Testis (tissue), 3 donors: Measurements from ENCODE around the gene UNC13D. TPM values are rescaled to one million over a fixed set of nuclear protein-coding genes. Genes with fewer than 3 reads are reported as not detected.

Experiments
- DNase-seq: peaks from one replicate; pipeline ENCODE4 v3.0.0-alpha.2; 2019
- H3K27ac ChIP-seq, 2 donors: fragments of 200-600 bp; sonication (generic); one replicate each; pipeline ENCODE4 v1.5.1; 2019
- H3K27me3 ChIP-seq: fragments of 200-600 bp; sonication (generic); one replicate; pipeline ENCODE4 v1.5.1; 2019
- H3K36me3 ChIP-seq: fragments of 200-600 bp; sonication (generic); one replicate; pipeline ENCODE4 v1.5.1; 2017; ENCODE audit warnings: low read depth; ENCODE audit errors: missing control alignments
- H3K4me1 ChIP-seq: fragments of 200-600 bp; sonication (generic); one replicate; pipeline ENCODE4 v1.5.1; 2019
- H3K4me3 ChIP-seq, 2 donors: fragments of 200-600 bp; sonication (generic); one replicate each; pipeline ENCODE4 v1.5.1; 2017 to 2019
- H3K9me3 ChIP-seq: fragments of 200-600 bp; sonication (generic); one replicate; pipeline ENCODE4 v1.5.1; 2017
- POLR2A ChIP-seq: fragments of 450-650 bp; IDR thresholded peaks from one replicate; pipeline ENCODE4 v1.6.1; 2017; ENCODE audit warnings: antibody characterized with exemption, mild to moderate bottlenecking, moderate library complexity
- WGBS, 2 donors: methylation state at CpG; one replicate each; pipeline ENCODE4 v1.1.5; 2018; 5-methylcytosine and 5-hydroxymethylcytosine counted together
- intact Hi-C: fragments of 100-400 bp; cut with DNase I; formaldehyde crosslinking; loops from one replicate; pipeline ENCODE4 v1.15.1; 2023; ENCODE audit warnings: low total_unique reads
- polyA plus RNA-seq: library from polyadenylated mRNA; stranded (reverse); fragments of 350-450 nt; fragmentation: Illumina TruSeq; extraction: RNeasy Lipid Tissue Mini Kit (QIAGEN cat#74804); gene quantifications from one replicate; pipeline ENCODE4 v1.2.3, GENCODE V29; 2014; ENCODE audit warnings: low read depth, low replicate concordance; ENCODE audit not compliant: insufficient read depth
- total RNA-seq, 2 donors: library from RNA; depleted of rRNA; stranded (reverse); fragments of >200 nt; gene quantifications; one replicate each; pipeline ENCODE4 v1.2.3, GENCODE V29; 2016
- TF ChIP-seq, protein P1 (sequence below), 3 experiments: fragments of 450-650 bp in 2 of 3; fragments of 200-600 bp in 1 of 3; sonication (generic) in 1 of 3; IDR thresholded peaks; one replicate each; pipeline ENCODE4 v1.5.1; 2016 to 2019; ENCODE audit warnings: antibody characterized with exemption in 3 of 3, mild to moderate bottlenecking in 2 of 3, moderate library complexity in 1 of 3

UNC13D gene
- total and polyA plus RNA-seq, 3 donors from 2014 or later, result 10.2 to 20.4 (median 15.0) TPM

DNA sequence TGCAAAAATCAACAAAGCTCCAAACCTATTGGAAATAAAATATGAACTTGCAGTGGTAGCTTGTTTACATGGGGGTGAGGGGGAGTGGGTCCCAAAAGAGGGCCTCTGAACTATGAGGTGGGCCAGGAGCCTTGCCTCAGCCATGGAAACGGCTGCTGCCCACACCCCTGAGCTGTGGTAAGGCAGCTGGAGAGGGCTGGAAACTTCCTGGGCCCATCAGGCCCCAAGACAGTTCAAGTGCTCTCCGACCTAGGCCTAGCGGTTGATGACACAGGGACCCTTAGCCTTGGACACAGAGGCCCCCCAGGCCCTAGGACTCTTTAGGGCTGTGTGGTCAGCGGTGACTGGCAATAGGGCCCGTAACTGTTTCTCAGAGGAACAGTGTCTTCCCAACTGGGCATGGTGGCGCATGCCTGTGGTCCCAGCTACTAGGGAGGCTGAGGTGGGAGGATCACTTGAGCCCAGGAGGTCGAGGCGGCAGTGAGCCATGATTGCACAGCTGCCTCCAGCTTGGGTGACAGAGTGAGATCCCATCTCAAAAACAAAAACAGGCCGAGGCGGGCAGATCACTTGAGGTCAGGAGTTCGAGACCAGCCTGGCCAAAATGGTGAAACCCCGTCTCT is 18.3 kb downstream of the UNC13D start:
- H3K4me1 ChIP-seq, result peaks cover 30% of the 10 kb centered on the region
- no peaks in the 10 kb centered on the region for H3K27me3 ChIP-seq
- no peak for DNase-seq
- no peak for TF ChIP-seq POLR2A
- TF ChIP-seq, protein P1, sequence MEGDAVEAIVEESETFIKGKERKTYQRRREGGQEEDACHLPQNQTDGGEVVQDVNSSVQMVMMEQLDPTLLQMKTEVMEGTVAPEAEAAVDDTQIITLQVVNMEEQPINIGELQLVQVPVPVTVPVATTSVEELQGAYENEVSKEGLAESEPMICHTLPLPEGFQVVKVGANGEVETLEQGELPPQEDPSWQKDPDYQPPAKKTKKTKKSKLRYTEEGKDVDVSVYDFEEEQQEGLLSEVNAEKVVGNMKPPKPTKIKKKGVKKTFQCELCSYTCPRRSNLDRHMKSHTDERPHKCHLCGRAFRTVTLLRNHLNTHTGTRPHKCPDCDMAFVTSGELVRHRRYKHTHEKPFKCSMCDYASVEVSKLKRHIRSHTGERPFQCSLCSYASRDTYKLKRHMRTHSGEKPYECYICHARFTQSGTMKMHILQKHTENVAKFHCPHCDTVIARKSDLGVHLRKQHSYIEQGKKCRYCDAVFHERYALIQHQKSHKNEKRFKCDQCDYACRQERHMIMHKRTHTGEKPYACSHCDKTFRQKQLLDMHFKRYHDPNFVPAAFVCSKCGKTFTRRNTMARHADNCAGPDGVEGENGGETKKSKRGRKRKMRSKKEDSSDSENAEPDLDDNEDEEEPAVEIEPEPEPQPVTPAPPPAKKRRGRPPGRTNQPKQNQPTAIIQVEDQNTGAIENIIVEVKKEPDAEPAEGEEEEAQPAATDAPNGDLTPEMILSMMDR (IDR thresholded peaks at IDR 0.05), result no peak
- intact Hi-C loops, result no loop called here
- H3K27ac ChIP-seq, result peak overlapping the region; percentile 47 to 76
- H3K36me3 ChIP-seq, result no peaks in the 10 kb centered on the region
- no peak overlapping the region for H3K4me3 ChIP-seq
- H3K9me3 ChIP-seq, result no peaks in the 10 kb centered on the region
- 76 to 88% methylated on average over 7 to 12 of the region's 12 CpGs for WGBS, 2 donors

DNA sequence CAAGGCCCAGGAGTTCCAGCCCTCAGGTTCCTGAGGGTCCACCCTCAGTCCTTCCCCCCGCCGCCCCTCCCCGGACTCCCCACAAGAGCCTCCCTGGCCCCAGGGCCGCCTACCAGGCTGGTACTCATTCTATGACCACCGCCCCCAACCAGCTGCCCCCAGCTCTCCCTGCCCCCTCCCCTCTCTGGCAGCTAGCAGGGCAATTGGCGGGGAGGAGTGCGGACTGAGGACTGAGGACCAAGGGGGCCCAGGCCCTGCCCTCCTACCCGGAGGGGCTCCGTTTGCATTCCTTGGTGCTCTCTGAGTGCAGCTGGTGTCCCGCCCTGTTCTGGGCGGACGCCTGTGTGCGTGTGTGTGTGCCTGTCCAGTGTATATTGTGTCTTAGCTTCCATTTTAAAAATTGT is 19.1 kb downstream of the UNC13D start:
- no peaks in the 10 kb centered on the region for H3K36me3 ChIP-seq
- H3K4me3 ChIP-seq, result no peak overlapping the region
- H3K27me3 ChIP-seq, result no peaks in the 10 kb centered on the region
- 46 to 82% methylated on average over 10 to 11 of the region's 13 CpGs for WGBS, 2 donors
- H3K9me3 ChIP-seq, result no peaks in the 10 kb centered on the region
- no peak for DNase-seq
- peaks cover 30% of the 10 kb centered on the region for H3K4me1 ChIP-seq
- peak overlapping the region; percentile 47 to 76 for H3K27ac ChIP-seq
- TF ChIP-seq POLR2A, result no peak
- TF ChIP-seq, protein P1 (IDR thresholded peaks at IDR 0.05), result no peak
- intact Hi-C loops, result no loop called here

DNA sequence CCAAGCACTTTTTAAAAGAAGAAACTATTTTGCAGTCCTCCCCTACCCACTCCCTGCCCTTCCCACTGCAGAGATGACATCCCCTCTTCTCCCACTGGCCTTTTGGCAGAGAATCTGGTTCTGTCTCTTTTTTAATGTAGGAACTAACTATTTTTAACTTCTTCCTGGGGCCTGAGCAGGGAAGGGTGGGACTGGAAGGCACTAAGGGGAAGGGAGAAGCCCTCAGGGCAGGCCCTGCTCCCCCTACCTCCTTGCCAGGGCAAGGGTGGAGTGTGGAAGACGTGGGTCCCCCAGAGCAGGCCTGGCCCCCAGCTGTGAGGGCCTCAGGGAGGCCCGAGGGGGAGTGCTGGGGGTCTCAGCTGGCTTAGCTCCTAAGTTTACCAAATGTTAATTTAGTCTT is 19.5 kb downstream of the UNC13D start:
- Histone ChIP-seq H3K36me3 (no peaks in the 10 kb centered on the region), H3K27ac (peak overlapping the region; percentile 47 to 76), H3K9me3 (no peaks in the 10 kb centered on the region), H3K4me3 (no peak overlapping the region), H3K27me3 (no peaks in the 10 kb centered on the region), H3K4me1 (peaks cover 30% of the 10 kb centered on the region)
- WGBS, 2 donors, result 35 to 44% methylated on average over 2 of the region's 2 CpGs
- TF ChIP-seq, protein P1 (IDR thresholded peaks at IDR 0.05), result no peak
- TF ChIP-seq POLR2A, result no peak
- DNase-seq, result no peak
- intact Hi-C loops, result no loop called here

DNA sequence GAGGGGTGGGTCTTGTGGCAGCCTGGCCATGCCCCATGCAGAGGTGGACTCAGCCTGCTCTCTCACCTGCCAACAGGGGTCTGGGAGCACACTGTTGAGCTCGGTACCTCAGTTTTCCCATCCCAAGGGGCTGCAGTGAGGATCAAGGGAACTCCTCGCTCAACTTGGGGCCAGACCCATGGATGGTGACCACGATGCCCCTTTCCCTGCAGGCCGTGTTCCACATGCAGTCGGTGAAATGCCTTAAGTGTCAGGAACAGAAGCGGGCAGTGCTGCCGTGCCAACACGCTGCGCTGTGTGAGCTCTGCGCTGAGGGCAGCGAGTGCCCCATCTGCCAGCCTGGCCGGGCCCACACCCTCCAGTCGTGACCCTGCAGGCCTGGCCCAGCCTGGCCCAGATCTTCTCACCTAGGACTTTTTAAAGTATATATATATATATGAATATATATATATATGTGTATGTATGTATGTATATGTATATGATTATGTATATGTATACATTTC is 20.1 kb downstream of the UNC13D start:
- DNase-seq, result no peak
- H3K36me3 ChIP-seq, result no peaks in the 10 kb centered on the region
- intact Hi-C loops, result no loop called here
- H3K4me1 ChIP-seq, result peaks cover 30% of the 10 kb centered on the region
- WGBS, 2 donors, result 87 to 88% methylated on average over 5 to 11 of the region's 13 CpGs
- no peaks in the 10 kb centered on the region for H3K9me3 ChIP-seq
- TF ChIP-seq, protein P1 (IDR thresholded peaks at IDR 0.05), result no peak
- TF ChIP-seq POLR2A, result no peak
- no peak overlapping the region for H3K4me3 ChIP-seq
- peak overlapping the region in 1 of 2 donors; percentile 76 for H3K27ac ChIP-seq
- no peaks in the 10 kb centered on the region for H3K27me3 ChIP-seq
